MM.1S (cell line): Measurements from ENCODE around the gene GATAD2B.

Experiments
- DNase-seq: peaks from one replicate; pipeline ENCODE4 v3.0.0-alpha.2; 2015
- H2AFZ ChIP-seq: fragments of 300-600 bp; sonication (generic); 2 replicates; pipeline ENCODE4 v1.6.0; 2016; ENCODE audit warnings: antibody characterized with exemption, low read length
- H3F3A ChIP-seq: fragments of 300-600 bp; sonication (generic); 2 replicates; pipeline ENCODE4 v1.6.1; 2016; ENCODE audit warnings: mild to moderate bottlenecking, antibody characterized with exemption, low read length, moderate library complexity, mixed read lengths; ENCODE audit not compliant: insufficient read depth
- H3K27ac ChIP-seq: fragments of 300-600 bp; sonication (generic); 2 replicates; pipeline ENCODE4 v1.5.1; 2016; ENCODE audit warnings: mild to moderate bottlenecking, low read length
- H3K27me3 ChIP-seq: fragments of 300-600 bp; sonication (generic); replicated peaks from 2 replicates; pipeline ENCODE4 v1.6.0; 2016; ENCODE audit warnings: low read length; ENCODE audit not compliant: insufficient read depth
- H3K36me3 ChIP-seq: fragments of 300-600 bp; sonication (generic); replicated peaks from 2 replicates; pipeline ENCODE4 v1.6.1; 2016; ENCODE audit warnings: mild to moderate bottlenecking, low read length, mixed read lengths; ENCODE audit not compliant: insufficient read depth
- H3K4me1 ChIP-seq: fragments of 300-600 bp; sonication (generic); 2 replicates; pipeline ENCODE4 v1.6.1; 2016; ENCODE audit warnings: low read length, mixed read lengths
- H3K4me2 ChIP-seq: fragments of 300-600 bp; sonication (generic); 2 replicates; pipeline ENCODE4 v1.6.0; 2016; ENCODE audit warnings: low read depth, low read length
- H3K4me3 ChIP-seq: fragments of 300-600 bp; sonication (generic); 2 replicates; pipeline ENCODE4 v1.5.1; 2016; ENCODE audit warnings: low read length, mixed read lengths
- H3K79me2 ChIP-seq: fragments of 300-600 bp; sonication (generic); 2 replicates; pipeline ENCODE4 v1.6.1; 2016; ENCODE audit warnings: mixed run types, low read length, mixed read lengths
- H3K9ac ChIP-seq: fragments of 300-600 bp; sonication (generic); 2 replicates; pipeline ENCODE4 v1.6.1; 2016; ENCODE audit warnings: low read length, mixed read lengths
- H3K9me2 ChIP-seq: fragments of 300-600 bp; sonication (generic); replicated peaks from 2 replicates; pipeline ENCODE4 v1.6.1; 2016; ENCODE audit warnings: mild to moderate bottlenecking, low read length, mixed read lengths; ENCODE audit not compliant: insufficient read depth
- H3K9me3 ChIP-seq: fragments of 300-600 bp; sonication (generic); replicated peaks from 2 replicates; pipeline ENCODE4 v1.6.1; 2016; ENCODE audit warnings: mild to moderate bottlenecking, low read length, mixed read lengths; ENCODE audit not compliant: insufficient read depth
- H4K20me1 ChIP-seq: fragments of 300-600 bp; sonication (generic); 2 replicates; pipeline ENCODE4 v1.6.1; 2016; ENCODE audit warnings: mild to moderate bottlenecking, low read length, moderate library complexity, mixed read lengths; ENCODE audit not compliant: insufficient read depth
- EZH2 ChIP-seq: fragments of 300-600 bp; sonication (generic); optimal IDR thresholded peaks from 2 replicates; pipeline ENCODE3; 2017; ENCODE audit warnings: low read depth, mild to moderate bottlenecking, antibody characterized with exemption, low read length, mixed read lengths
- EZH2phosphoT487 ChIP-seq: fragments of 300-600 bp; sonication (generic); IDR thresholded peaks from 2 replicates; pipeline ENCODE4 v1.6.1; 2018; ENCODE audit warnings: antibody characterized with exemption, low read length
- TF ChIP-seq, protein P1 (sequence below): fragments of 300-600 bp; sonication (generic); IDR thresholded peaks from 2 replicates; pipeline ENCODE4 v1.5.1; 2016; ENCODE audit warnings: antibody characterized with exemption, low read length, mixed read lengths

The GATAD2B gene

DNA sequence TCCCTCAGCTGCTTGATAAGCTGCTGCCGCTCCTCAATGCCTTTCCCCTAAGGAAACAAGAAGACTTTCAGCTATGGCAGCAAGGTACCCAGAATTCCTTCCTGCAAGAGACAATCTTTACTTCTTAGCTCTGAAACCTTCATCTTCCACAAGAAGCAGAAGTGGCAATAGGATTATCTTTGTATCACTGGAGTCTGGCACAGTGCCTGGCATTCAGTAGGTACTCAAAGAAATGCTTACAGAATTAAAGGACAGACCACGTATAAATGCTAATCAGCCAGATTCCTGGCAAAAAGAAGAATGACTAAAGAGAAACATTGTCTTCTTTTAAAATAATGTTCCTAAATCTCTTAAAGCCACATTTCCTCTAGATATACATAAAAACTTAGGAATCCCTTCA lies 103.9 kb downstream of the GATAD2B start:
- Histone ChIP-seq H3K4me1 (no peaks in the 10 kb centered on the region), H3K9ac (no peak overlapping the region), H3K27me3 (no peaks in the 10 kb centered on the region), H2AFZ (no peak overlapping the region), H3K9me2 (no peaks in the 10 kb centered on the region), H3K9me3 (no peaks in the 10 kb centered on the region), H3K27ac (no peak overlapping the region), H3K4me3 (no peak overlapping the region), H3K36me3 (peaks cover 18% of the 10 kb centered on the region), H3F3A (no peaks in the 10 kb centered on the region), H3K79me2 (peaks cover 6% of the 10 kb centered on the region; the same call in 1 of the 2 replicates), H4K20me1 (no peaks in the 10 kb centered on the region), H3K4me2 (no peak overlapping the region)
- DNase-seq, result no peak
- TF ChIP-seq EZH2, result no peak

DNA sequence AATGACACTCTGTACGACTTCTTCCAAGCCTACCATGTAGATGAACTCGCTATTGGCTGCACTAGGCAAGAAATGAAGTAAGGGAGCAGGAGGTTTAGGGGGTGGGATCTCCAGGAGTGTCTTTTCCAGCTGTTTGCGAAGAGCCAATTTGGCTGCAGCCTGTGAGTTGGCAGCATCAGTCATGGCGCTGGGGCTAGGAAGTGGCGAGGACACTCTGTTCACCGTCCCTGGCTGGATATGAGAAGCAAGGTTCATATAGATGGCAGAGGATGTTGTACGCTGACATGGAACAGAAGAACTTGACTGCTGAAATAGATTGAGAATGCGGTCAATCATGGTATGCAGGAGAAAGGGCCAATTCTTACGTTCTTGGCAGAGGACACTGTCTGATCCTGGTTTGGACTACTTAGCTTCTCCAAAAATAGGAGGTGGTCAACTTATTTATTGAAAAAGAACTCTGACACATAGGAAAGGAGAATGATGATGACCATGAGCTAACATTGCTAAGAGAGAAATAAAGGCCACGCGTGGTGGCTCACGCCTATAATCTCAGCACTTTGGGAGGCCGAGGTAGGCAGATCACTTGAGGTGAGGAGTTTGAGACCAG lies 106.4 kb downstream of the GATAD2B start:
- TF ChIP-seq EZH2, result no peak
- TF ChIP-seq, protein P1, sequence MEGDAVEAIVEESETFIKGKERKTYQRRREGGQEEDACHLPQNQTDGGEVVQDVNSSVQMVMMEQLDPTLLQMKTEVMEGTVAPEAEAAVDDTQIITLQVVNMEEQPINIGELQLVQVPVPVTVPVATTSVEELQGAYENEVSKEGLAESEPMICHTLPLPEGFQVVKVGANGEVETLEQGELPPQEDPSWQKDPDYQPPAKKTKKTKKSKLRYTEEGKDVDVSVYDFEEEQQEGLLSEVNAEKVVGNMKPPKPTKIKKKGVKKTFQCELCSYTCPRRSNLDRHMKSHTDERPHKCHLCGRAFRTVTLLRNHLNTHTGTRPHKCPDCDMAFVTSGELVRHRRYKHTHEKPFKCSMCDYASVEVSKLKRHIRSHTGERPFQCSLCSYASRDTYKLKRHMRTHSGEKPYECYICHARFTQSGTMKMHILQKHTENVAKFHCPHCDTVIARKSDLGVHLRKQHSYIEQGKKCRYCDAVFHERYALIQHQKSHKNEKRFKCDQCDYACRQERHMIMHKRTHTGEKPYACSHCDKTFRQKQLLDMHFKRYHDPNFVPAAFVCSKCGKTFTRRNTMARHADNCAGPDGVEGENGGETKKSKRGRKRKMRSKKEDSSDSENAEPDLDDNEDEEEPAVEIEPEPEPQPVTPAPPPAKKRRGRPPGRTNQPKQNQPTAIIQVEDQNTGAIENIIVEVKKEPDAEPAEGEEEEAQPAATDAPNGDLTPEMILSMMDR, result no peak
- TF ChIP-seq EZH2phosphoT487, result no peak

DNA sequence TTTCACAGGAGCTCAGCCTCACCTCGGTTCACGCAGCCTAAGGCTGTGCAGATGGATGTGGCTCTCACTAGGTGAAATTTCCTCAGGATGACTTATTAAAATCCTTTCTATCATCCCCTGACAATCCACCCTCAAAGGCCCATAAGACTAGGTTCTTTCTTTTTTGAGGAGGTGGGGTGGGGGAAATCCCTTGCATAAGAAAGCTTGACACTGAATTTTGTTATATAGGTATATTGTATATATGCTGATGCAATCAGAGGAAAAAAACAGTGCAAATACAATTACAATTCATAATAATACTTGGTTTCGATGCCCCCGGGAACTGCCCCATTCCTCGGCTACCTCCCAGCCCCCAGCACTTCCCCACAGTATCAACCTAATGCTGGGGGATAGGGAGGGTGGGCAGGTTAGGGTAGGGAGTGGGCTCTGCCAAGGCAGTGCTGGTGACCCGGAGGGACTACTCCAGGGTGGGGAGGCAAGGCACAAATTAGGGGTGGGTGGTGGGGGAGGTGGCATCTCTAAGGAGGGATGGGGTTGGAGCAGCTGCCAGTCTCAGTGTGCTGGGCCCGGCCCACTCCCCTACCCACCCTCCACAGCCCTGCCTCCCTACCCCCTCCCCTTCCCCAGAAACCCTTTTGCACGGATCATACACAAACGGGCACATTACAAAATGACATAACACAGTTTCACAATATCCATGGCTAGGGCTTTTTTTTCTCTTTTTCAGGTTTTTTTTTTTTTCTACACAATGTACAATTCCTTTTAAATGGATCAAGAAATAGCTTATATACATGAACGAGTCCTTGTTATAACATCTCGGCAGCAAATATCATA lies 116.7 kb downstream of the GATAD2B start:
- H3K9me2 ChIP-seq, result no peaks in the 10 kb centered on the region
- H3K4me1 ChIP-seq, result peaks cover 24% of the 10 kb centered on the region
- H3F3A ChIP-seq, result peaks cover 14% of the 10 kb centered on the region
- peaks cover 5% of the 10 kb centered on the region; the same call in 1 of the 2 replicates for H3K79me2 ChIP-seq
- H3K27me3 ChIP-seq, result no peaks in the 10 kb centered on the region
- TF ChIP-seq EZH2phosphoT487, result no peak
- no peak overlapping the region for H2AFZ ChIP-seq
- H3K4me2 ChIP-seq, result peak overlapping the region; percentile 20; the same call in 1 of the 2 replicates
- no peaks in the 10 kb centered on the region for H3K9me3 ChIP-seq
- no peak for DNase-seq
- H3K27ac ChIP-seq, result peak overlapping the region; percentile 45; the same call in 1 of the 2 replicates
- no peak overlapping the region for H3K9ac ChIP-seq
- H3K36me3 ChIP-seq, result no peaks in the 10 kb centered on the region
- peaks cover 4% of the 10 kb centered on the region for H4K20me1 ChIP-seq
- H3K4me3 ChIP-seq, result no peak overlapping the region

More for the DNA sequence above, 106.4 kb downstream of the GATAD2B start:
- Histone ChIP-seq H3K27ac (no peak overlapping the region), H3K9me2 (no peaks in the 10 kb centered on the region), H3K36me3 (peaks cover 29% of the 10 kb centered on the region), H2AFZ (no peak overlapping the region), H3K4me1 (no peaks in the 10 kb centered on the region), H3K9me3 (no peaks in the 10 kb centered on the region), H3K9ac (no peak overlapping the region), H3K4me3 (no peak overlapping the region), H3K4me2 (no peak overlapping the region), H3K79me2 (0 out of 2 replicates have a peak, but pooled peaks cover 3% of the 10 kb centered on the region), H3K27me3 (no peaks in the 10 kb centered on the region), H3F3A (0 out of 2 replicates have a peak, but pooled peaks cover 5% of the 10 kb centered on the region), H4K20me1 (no peaks in the 10 kb centered on the region)
- no peak for DNase-seq

DNA sequence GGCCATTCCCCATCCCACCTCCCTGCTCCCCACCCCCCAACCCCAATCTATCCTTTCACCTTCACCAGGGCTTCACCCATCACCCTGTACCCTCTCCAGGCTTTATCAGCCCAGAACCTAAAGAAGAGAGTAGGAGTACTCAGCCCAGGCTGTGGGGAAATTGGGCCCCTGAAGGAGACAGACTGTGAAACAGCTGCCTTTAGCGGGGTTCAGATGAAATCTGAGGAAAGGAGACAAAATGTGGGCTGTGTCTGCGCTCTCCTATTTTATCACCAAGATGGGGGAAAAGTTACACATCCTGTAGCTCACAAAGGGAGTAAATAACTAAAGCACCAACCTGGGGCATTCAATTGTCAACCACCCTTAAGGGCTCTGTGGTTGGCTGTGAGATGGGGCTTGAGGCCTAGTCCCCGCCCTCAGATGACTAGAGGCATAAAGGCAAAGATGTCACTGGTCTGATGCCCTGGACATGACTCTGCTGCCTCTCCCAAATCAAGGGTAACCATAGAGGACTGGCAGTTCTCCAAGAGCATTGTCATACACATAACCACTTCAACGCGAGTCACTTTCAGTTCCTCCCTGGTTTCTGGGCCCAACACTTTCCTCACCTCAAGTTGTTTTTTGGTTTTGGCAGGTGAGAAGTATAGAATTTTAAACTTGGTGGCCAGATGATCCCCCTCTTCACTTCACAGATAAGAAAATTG lies 117.6 kb downstream of the GATAD2B start:
- Histone ChIP-seq H3K9ac (no peak overlapping the region), H3K27ac (peak overlapping the region; percentile 45; the same call in 1 of the 2 replicates), H3K27me3 (no peaks in the 10 kb centered on the region), H3F3A (peaks cover 14% of the 10 kb centered on the region), H2AFZ (no peak overlapping the region), H3K36me3 (no peaks in the 10 kb centered on the region), H3K4me2 (peak overlapping the region; percentile 20; the same call in 1 of the 2 replicates), H3K79me2 (peaks cover 5% of the 10 kb centered on the region; the same call in 1 of the 2 replicates), H3K9me3 (no peaks in the 10 kb centered on the region), H3K4me1 (peaks cover 24% of the 10 kb centered on the region), H4K20me1 (peaks cover 4% of the 10 kb centered on the region), H3K4me3 (no peak overlapping the region), H3K9me2 (no peaks in the 10 kb centered on the region)
- TF ChIP-seq EZH2phosphoT487 (no peak), EZH2 (no peak)
- TF ChIP-seq, protein P1, result no peak
- DNase-seq, result peak; percentile 96
